Left renal cortex interstitium (tissue), 4 donors: Measurements from ENCODE around the gene FBXO31. TPM values are rescaled to one million over a fixed set of nuclear protein-coding genes. Genes with fewer than 3 reads are reported as not detected.
"Not testable (repeated sequence)": the region's sequence is repeated elsewhere in the genome, so short reads cannot be mapped to it uniquely, and the experiment has no call there.

Source experiments
- DNase-seq, 4 donors: peaks; one replicate each; pipeline ENCODE4 v3.0.0-alpha.2; 2013; ENCODE audit warnings: low read depth in 4 of 4, low spot score in 2 of 4, missing footprints in 1 of 4
- polyA plus RNA-seq, 4 donors: library from polyadenylated mRNA; unstranded; fragments of 120-200 nt; gene quantifications; one replicate each; pipeline ENCODE4 v1.2.1, GENCODE V29; 2013; ENCODE audit not compliant: insufficient read length in 4 of 4

FBXO31 gene
- polyA plus RNA-seq, 4 donors = 20.7 to 29.5 (median 24.7) TPM

- no peak for DNase-seq
These were observed 38.5 kb downstream of the FBXO31 start for GRCh38 chr16:87344931-87345631.

- DNase-seq = no peak
These were observed 39.2 kb downstream of the FBXO31 start for GRCh38 chr16:87344165-87344930.

- no peak for DNase-seq
These were observed 39.9 kb downstream of the FBXO31 start for GRCh38 chr16:87343753-87344050.

- no peak for DNase-seq
These were observed 40.4 kb downstream of the FBXO31 start for GRCh38 chr16:87342978-87343752.

- DNase-seq = no peak
These were observed 41.1 kb downstream of the FBXO31 start for GRCh38 chr16:87342504-87342903.

GRCh38 chr16:87340198-87340597 lies 43.4 kb downstream of the FBXO31 start:
- DNase-seq = no peak

GRCh38 chr16:87339724-87340105 lies 43.9 kb downstream of the FBXO31 start:
- DNase-seq = not testable (repeated sequence)

- no peak for DNase-seq
These were observed 44.4 kb downstream of the FBXO31 start for GRCh38 chr16:87339086-87339723.

GRCh38 chr16:87338155-87338765 lies 45.3 kb downstream of the FBXO31 start:
- no peak for DNase-seq

- DNase-seq = no peak
These were observed 46.3 kb downstream of the FBXO31 start for GRCh38 chr16:87337262-87337771.

- no peak for DNase-seq
These were observed 46.9 kb downstream of the FBXO31 start for GRCh38 chr16:87336434-87337240.

- no peak for DNase-seq
These were observed 47.7 kb downstream of the FBXO31 start for GRCh38 chr16:87335625-87336433.

GRCh38 chr16:87334651-87335624 lies 48.6 kb downstream of the FBXO31 start:
- no peak for DNase-seq

- no peak for DNase-seq
These were observed 49.8 kb downstream of the FBXO31 start for GRCh38 chr16:87333581-87334331.

- DNase-seq = no peak
These were observed 50.5 kb downstream of the FBXO31 start for GRCh38 chr16:87333101-87333500.

- no peak for DNase-seq
These were observed 51.4 kb downstream of the FBXO31 start for GRCh38 chr16:87332150-87332549.

- DNase-seq = no peak
These were observed 52.3 kb downstream of the FBXO31 start for GRCh38 chr16:87331241-87331801.
